ENCODE data around the gene SHPK. TPM values are rescaled to one million over a fixed set of nuclear protein-coding genes. Genes with fewer than 3 reads are reported as not detected.

The SHPK gene
- total RNA-seq, 4 donors from 2014 or later: 5.8 to 83.8 (median 44.9) TPM

DNA sequence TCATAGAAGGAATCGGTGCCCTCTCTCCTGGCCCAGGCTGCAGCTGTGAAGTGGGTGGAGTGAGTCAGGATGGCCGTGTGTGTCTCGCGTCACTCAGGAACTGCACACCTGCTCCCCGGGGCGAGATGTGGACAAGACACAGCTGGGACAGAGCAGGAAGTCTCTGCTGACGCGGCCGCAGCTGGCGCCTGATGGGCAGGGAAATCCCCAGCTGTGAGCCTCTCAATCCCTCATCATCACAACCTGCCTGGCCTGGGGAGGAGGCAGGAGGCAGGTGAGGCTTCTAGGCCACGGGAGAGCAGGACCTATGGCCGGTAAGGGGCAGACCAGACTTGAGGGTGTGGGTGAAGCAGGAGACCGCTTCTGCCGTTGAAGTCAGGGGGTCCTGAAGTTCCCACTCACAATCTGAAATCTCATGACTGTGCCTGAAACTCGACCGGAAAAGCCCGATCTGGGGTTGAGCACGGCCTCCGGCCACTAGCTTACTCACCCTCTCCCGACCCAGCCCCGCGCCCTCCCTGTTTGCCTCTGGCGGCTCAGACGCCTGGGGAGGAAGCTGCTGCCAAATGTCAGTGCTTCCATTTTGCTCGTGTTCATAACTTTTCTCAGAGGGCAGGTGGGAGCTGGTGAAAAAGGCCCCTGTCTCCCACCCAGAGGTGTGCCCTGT is 77.3 kb downstream of the SHPK start:
- peak; percentile 81 to 93 (median 89) for DNase-seq
- Histone ChIP-seq H3K9me3 (no peaks in the 10 kb centered on the region), H3K4me1 (peaks cover 0 to 15% (median 7%) of the 10 kb centered on the region in 4 donors), H3K36me3 (no peaks in the 10 kb centered on the region), H3K4me3 (no peak overlapping the region), H3K27me3 (no peaks in the 10 kb centered on the region), H3K27ac (peak overlapping the region; percentile 66 to 77 (median 71))
- TF ChIP-seq, protein P1, sequence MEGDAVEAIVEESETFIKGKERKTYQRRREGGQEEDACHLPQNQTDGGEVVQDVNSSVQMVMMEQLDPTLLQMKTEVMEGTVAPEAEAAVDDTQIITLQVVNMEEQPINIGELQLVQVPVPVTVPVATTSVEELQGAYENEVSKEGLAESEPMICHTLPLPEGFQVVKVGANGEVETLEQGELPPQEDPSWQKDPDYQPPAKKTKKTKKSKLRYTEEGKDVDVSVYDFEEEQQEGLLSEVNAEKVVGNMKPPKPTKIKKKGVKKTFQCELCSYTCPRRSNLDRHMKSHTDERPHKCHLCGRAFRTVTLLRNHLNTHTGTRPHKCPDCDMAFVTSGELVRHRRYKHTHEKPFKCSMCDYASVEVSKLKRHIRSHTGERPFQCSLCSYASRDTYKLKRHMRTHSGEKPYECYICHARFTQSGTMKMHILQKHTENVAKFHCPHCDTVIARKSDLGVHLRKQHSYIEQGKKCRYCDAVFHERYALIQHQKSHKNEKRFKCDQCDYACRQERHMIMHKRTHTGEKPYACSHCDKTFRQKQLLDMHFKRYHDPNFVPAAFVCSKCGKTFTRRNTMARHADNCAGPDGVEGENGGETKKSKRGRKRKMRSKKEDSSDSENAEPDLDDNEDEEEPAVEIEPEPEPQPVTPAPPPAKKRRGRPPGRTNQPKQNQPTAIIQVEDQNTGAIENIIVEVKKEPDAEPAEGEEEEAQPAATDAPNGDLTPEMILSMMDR (IDR thresholded peaks at IDR 0.05): no peak
- TF ChIP-seq POLR2A (IDR thresholded peaks at IDR 0.05): peak; percentile 13 to 19

Other genes with a start within 250 kb of the SHPK start
- not detected for gene OR3A2, start 249.9 kb downstream of the SHPK start, total RNA-seq
- not detected for gene OR1E1, start 237.8 kb downstream of the SHPK start, total RNA-seq
- gene OR3A3, start 224.9 kb downstream of the SHPK start, total RNA-seq: not detected
- gene OR1E2, start 202.4 kb downstream of the SHPK start, total RNA-seq: not detected
- not detected for gene SPATA22, start 164.4 kb downstream of the SHPK start, total RNA-seq
- gene ASPA, start 160.3 kb downstream of the SHPK start, total RNA-seq: 10 to 100 TPM; 11.4 to 27.7 (median 17.0) TPM
- gene TRPV3, start 78.4 kb downstream of the SHPK start, total RNA-seq: 10 to 100 TPM in 3 of 4 donors, 1 to 10 TPM in 1; 5.0 to 39.1 (median 16.5) TPM
- gene TRPV1, start 26.8 kb downstream of the SHPK start, total RNA-seq: 10 to 100 TPM; 13.2 to 56.8 (median 36.3) TPM
- 10 to 100 TPM; 21.5 to 30.1 (median 27.7) TPM for gene CTNS, start 510 bp upstream of the SHPK start, total RNA-seq
- gene TAX1BP3, start 32.3 kb upstream of the SHPK start, total RNA-seq: 100 to 1,000 TPM; 113 to 386 (median 239) TPM
- gene EMC6, start 32.6 kb upstream of the SHPK start, total RNA-seq: 10 to 100 TPM; 12.6 to 28.1 (median 21.0) TPM
- 100 to 1,000 TPM in 1 of 4 donors, 1 to 10 TPM in 3; 1.2 to 103 (median 5.7) TPM for gene P2RX5, start 59.9 kb upstream of the SHPK start, total RNA-seq
- gene HASPIN, start 87.7 kb upstream of the SHPK start, total RNA-seq: 1 to 10 TPM in 1 of 4 donors, not detected in 3; 1.2 TPM
- 10 to 100 TPM; 14.9 to 41.8 (median 31.5) TPM for gene ITGAE, start 164.9 kb upstream of the SHPK start, total RNA-seq
- gene NCBP3, start 210.0 kb upstream of the SHPK start, total RNA-seq: 10 to 100 TPM; 24.8 to 41.6 (median 32.2) TPM